ENCODE data around the gene SIL1.

Gene SIL1

DNA sequence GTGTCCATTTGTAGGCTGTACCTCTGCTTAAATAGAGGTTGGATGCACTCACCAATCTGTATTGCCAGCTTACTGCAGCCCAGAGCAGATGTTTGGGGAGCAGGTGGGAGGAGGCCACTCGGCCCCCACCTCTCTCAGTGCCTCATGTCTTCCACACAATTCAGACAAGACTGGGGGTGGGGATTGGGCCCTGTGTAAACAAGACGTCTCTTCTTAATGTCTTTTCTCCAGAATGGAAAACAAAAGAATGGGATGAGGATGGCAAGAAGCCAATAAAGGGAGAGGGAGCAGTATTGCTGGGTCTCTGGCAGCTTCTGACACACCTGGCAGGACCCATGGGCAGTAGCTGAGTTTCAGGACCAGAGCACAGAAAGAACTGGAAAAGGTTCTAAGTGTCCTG lies 64.9 kb downstream of the SIL1 start:
- in situ Hi-C loops (cut with HindIII; ENCODE audit: low sequenced_read_pairs): no loop called here
- TF ChIP-seq, protein P1, sequence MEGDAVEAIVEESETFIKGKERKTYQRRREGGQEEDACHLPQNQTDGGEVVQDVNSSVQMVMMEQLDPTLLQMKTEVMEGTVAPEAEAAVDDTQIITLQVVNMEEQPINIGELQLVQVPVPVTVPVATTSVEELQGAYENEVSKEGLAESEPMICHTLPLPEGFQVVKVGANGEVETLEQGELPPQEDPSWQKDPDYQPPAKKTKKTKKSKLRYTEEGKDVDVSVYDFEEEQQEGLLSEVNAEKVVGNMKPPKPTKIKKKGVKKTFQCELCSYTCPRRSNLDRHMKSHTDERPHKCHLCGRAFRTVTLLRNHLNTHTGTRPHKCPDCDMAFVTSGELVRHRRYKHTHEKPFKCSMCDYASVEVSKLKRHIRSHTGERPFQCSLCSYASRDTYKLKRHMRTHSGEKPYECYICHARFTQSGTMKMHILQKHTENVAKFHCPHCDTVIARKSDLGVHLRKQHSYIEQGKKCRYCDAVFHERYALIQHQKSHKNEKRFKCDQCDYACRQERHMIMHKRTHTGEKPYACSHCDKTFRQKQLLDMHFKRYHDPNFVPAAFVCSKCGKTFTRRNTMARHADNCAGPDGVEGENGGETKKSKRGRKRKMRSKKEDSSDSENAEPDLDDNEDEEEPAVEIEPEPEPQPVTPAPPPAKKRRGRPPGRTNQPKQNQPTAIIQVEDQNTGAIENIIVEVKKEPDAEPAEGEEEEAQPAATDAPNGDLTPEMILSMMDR (IDR thresholded peaks at IDR 0.05; ENCODE audit: low read depth, low read length, missing control alignments): no peak
- H3K4me3 ChIP-seq (ENCODE audit: low read depth, low read length): no peak overlapping the region
- DNase-seq (ENCODE audit: low read depth): no peak

GRCh38 chr5:139132515-139132914 lies 65.7 kb downstream of the SIL1 start:
- TF ChIP-seq, protein P1 (IDR thresholded peaks at IDR 0.05; ENCODE audit: low read depth, low read length, missing control alignments): no peak
- H3K4me3 ChIP-seq (ENCODE audit: low read depth, low read length): no peak overlapping the region
- no peak for DNase-seq (ENCODE audit: low read depth)
- in situ Hi-C loops (cut with HindIII; ENCODE audit: low sequenced_read_pairs): no loop called here

DNA sequence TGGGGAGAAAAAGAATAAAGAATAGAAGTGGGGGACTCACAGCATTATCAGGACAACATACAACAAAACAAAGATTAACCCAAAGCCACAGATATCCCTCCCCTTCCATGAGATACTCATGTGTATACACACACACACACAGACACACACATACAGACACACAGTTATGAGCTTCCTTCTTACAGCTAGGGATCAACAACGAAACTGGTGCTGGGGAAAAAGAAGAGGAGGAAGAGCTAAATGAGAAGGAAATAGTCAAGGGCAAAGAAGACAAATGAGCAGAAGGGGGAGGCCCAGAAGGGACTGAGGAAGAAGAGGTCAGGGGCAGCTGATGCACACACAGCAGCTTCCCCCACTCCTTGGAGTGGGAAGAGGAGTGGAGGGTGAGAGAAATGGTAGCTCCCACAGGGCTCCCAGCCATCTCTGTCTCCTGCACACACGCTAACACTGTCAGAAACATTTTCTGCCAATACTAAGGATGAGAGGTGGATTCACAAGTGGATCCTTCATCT lies 66.2 kb downstream of the SIL1 start:
- TF ChIP-seq, protein P1 (IDR thresholded peaks at IDR 0.05; ENCODE audit: low read depth, low read length, missing control alignments): no peak

DNA sequence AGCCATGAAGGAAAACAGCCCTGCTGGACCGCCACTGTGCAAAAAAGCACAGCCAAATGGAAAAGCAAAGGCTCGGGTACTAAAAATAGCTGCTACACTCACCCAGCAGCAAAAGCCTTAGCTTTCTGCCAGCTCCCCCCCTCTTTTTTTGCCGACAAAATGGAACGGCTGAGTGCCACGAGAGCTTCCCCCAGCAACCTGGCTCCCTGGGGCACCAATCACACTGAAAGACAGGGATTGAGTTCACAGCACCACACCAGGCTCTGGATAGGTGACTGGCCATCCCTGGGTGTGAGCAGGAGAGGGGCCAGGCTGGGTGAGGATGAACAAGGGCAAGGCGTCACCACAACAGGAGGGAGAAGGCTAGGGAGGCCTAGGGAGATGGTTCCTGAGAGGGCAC lies 66.7 kb downstream of the SIL1 start:
- TF ChIP-seq, protein P1 (IDR thresholded peaks at IDR 0.05; ENCODE audit: low read depth, low read length, missing control alignments): no peak
- no peak overlapping the region for H3K4me3 ChIP-seq (ENCODE audit: low read depth, low read length)
- no peak for DNase-seq (ENCODE audit: low read depth)
- in situ Hi-C loops (cut with HindIII; ENCODE audit: low sequenced_read_pairs): no loop called here

More for the DNA sequence above, 66.2 kb downstream of the SIL1 start:
- H3K4me3 ChIP-seq (ENCODE audit: low read depth, low read length): no peak overlapping the region
- in situ Hi-C loops (cut with HindIII; ENCODE audit: low sequenced_read_pairs): no loop called here
- DNase-seq (ENCODE audit: low read depth): no peak

DNA sequence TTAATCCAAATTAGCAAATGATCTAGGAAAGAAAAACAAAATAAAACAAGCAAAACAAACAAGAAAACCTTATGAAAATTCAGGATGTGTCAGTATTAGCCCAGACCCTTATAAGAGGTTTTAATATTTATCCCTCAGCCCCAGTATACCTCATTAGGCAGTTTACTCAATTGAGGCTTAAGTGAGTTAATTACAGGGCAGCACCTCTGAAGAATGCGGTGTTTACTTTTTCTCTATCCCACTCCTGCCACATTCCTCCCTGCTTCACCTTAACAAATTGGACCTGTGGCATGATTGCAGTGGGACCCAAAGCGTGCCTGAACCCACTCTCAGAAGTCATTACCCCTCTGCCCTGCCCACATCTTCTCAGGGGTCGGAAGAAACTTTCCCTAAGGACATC lies 67.1 kb downstream of the SIL1 start:
- in situ Hi-C loops (cut with HindIII; ENCODE audit: low sequenced_read_pairs): no loop called here
- no peak for DNase-seq (ENCODE audit: low read depth)
- TF ChIP-seq, protein P1 (IDR thresholded peaks at IDR 0.05; ENCODE audit: low read depth, low read length, missing control alignments): no peak
- no peak overlapping the region for H3K4me3 ChIP-seq (ENCODE audit: low read depth, low read length)

DNA sequence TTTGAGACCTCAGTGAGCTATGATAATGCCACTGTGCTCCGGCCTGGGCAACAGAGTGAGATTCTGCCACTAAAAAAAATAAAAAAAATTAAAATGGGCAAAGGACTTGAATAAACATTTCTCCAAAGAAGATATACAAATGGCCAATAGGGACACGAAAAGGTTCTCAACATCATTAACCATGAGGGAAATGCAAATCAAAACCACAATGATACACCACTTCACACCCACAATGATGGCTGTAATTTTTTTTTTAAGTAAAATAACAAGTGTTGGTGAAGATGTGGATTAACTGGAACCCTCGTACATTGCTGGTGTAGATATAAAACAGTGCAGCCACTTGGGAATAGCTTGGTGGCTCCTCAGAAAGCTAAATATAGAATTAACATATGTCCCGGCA lies 68.0 kb downstream of the SIL1 start:
- in situ Hi-C loops (cut with HindIII; ENCODE audit: low sequenced_read_pairs): no loop called here
- TF ChIP-seq, protein P1 (IDR thresholded peaks at IDR 0.05; ENCODE audit: low read depth, low read length, missing control alignments): no peak
- DNase-seq (ENCODE audit: low read depth): no peak
- H3K4me3 ChIP-seq (ENCODE audit: low read depth, low read length): no peak overlapping the region

DNA sequence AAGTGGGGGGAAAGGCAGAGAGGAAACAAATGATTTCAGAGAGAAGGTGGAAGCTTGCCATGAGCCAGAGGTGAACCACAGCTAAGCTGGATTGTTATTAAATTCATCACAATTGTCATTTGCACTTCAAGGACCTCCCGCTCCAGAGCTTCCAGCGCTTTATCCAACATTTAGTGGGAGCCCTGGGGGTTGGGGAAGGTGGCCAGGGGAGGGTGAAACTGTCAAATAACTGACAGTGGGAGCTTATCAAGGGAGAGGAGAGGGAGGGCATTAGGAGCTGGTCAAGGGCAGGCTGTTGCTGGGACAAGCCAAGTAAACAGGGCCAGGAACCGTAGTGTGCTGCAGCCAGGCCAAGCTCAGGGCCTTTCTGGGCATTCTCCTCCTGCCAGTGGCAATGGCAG lies 71.5 kb downstream of the SIL1 start:
- TF ChIP-seq, protein P1 (IDR thresholded peaks at IDR 0.05; ENCODE audit: low read depth, low read length, missing control alignments): no peak
- in situ Hi-C loops (cut with HindIII; ENCODE audit: low sequenced_read_pairs): no loop called here
- no peak for DNase-seq (ENCODE audit: low read depth)
- H3K4me3 ChIP-seq (ENCODE audit: low read depth, low read length): no peak overlapping the region

Measured in astrocyte of the cerebellum (primary cell).